Measurements from ENCODE around the gene CISD3. TPM values are rescaled to one million over a fixed set of nuclear protein-coding genes. Genes with fewer than 3 reads are reported as not detected.

CISD3 gene
- total RNA-seq, 1 donor from 2014 or later: 75.9 TPM

DNA sequence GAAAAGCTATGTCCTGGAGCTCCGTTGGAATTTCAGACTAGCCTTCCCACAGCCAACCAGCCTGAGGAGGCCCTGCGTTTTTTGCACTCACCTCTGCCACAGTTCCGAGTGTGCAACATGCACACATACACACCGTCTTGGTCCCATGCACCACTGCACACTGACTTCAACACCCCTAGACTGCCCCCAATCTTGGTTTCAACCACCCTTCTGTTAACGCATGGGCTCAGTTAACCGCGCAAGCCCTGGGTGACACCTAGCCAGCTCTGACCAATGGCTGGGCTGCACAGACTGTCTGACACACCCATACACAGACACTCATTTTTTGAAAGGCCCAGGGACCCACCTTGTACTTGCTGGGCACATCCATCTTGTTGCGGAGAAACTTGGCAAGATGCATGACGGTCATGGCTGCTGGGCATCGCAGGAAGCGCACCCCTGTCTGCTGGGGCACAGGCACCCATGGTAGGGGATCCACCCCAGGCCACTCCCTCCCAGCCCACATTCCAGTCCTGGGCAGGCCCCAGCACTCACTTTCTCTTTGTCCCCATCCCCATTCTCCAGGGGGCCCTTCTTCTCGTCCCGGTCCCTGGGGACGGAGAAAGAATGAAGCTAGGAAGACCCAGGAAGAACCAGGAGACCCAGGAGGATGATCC is 8.0 kb downstream of the CISD3 start:
- no peak for DNase-seq
- TF ChIP-seq, protein P1, sequence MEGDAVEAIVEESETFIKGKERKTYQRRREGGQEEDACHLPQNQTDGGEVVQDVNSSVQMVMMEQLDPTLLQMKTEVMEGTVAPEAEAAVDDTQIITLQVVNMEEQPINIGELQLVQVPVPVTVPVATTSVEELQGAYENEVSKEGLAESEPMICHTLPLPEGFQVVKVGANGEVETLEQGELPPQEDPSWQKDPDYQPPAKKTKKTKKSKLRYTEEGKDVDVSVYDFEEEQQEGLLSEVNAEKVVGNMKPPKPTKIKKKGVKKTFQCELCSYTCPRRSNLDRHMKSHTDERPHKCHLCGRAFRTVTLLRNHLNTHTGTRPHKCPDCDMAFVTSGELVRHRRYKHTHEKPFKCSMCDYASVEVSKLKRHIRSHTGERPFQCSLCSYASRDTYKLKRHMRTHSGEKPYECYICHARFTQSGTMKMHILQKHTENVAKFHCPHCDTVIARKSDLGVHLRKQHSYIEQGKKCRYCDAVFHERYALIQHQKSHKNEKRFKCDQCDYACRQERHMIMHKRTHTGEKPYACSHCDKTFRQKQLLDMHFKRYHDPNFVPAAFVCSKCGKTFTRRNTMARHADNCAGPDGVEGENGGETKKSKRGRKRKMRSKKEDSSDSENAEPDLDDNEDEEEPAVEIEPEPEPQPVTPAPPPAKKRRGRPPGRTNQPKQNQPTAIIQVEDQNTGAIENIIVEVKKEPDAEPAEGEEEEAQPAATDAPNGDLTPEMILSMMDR (IDR thresholded peaks at IDR 0.05; ENCODE audit: borderline replicate concordance): no peak
- Histone ChIP-seq H3K27me3 (ENCODE audit: low read depth) (no peaks in the 10 kb centered on the region), H3K4me3 (no peak overlapping the region), H3K4me1 (peaks cover 63% of the 10 kb centered on the region), H3K9me3 (replicated peaks) (no peaks in the 10 kb centered on the region), H3K36me3 (peaks cover 58% of the 10 kb centered on the region), H3K27ac (replicated peaks) (no peak overlapping the region)
- intact Hi-C loops (cut with micrococcal nuclease): loop anchor here (5.0 kb wide), 1 partner anchor 61 kb away; no protein-coding TSS in a partner anchor

- no peak for DNase-seq
- TF ChIP-seq, protein P1 (IDR thresholded peaks at IDR 0.05; ENCODE audit: borderline replicate concordance): no peak
- peaks cover 53% of the 10 kb centered on the region for H3K36me3 ChIP-seq
- no peak overlapping the region for H3K27ac ChIP-seq (replicated peaks)
- no peaks in the 10 kb centered on the region for H3K9me3 ChIP-seq (replicated peaks)
- H3K27me3 ChIP-seq (ENCODE audit: low read depth): no peaks in the 10 kb centered on the region
- no peak overlapping the region for H3K4me3 ChIP-seq
- intact Hi-C loops (cut with micrococcal nuclease): loop anchor here (5.0 kb wide), 1 partner anchor 61 kb away; no protein-coding TSS in a partner anchor
- H3K4me1 ChIP-seq: peaks cover 63% of the 10 kb centered on the region
Observed at GRCh38 chr17:38738686-38739085, 8.5 kb downstream of the CISD3 start.

DNA sequence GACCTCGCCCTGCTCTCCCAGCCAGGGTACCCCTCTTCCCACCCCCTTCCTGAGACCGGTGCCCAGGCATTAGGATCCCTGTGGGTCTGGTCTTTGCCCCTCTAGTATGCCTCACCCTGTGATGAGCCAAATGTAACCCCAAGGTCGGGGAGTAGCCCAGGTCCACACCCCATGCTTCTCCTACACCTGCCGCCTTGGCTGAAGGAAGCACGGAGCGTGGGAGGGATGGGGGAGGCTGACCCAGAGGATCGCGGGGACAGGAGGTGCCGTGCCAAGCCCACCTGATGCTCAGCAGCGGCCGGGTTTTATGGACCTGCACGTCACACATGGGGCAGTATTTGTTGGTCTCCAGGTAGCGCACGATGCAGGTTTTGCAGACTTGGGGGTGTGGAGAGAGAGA is 9.2 kb downstream of the CISD3 start:
- H3K4me3 ChIP-seq: no peak overlapping the region
- H3K36me3 ChIP-seq: peaks cover 48% of the 10 kb centered on the region
- peaks cover 63% of the 10 kb centered on the region for H3K4me1 ChIP-seq
- no peaks in the 10 kb centered on the region for H3K27me3 ChIP-seq (ENCODE audit: low read depth)
- no peaks in the 10 kb centered on the region for H3K9me3 ChIP-seq (replicated peaks)
- TF ChIP-seq, protein P1 (IDR thresholded peaks at IDR 0.05; ENCODE audit: borderline replicate concordance): no peak
- intact Hi-C loops (cut with micrococcal nuclease): loop anchor here (5.0 kb wide), 1 partner anchor 62 kb away; no protein-coding TSS in a partner anchor
- no peak for DNase-seq
- H3K27ac ChIP-seq (replicated peaks): no peak overlapping the region

GRCh38 chr17:38740044-38740443 is 9.9 kb downstream of the CISD3 start:
- Histone ChIP-seq H3K27ac (replicated peaks) (no peak overlapping the region), H3K27me3 (ENCODE audit: low read depth) (no peaks in the 10 kb centered on the region), H3K36me3 (peaks cover 45% of the 10 kb centered on the region), H3K9me3 (replicated peaks) (no peaks in the 10 kb centered on the region), H3K4me3 (no peak overlapping the region), H3K4me1 (peaks cover 63% of the 10 kb centered on the region)
- intact Hi-C loops (cut with micrococcal nuclease): no loop called here
- no peak for DNase-seq
- TF ChIP-seq, protein P1 (IDR thresholded peaks at IDR 0.05; ENCODE audit: borderline replicate concordance): no peak

DNA sequence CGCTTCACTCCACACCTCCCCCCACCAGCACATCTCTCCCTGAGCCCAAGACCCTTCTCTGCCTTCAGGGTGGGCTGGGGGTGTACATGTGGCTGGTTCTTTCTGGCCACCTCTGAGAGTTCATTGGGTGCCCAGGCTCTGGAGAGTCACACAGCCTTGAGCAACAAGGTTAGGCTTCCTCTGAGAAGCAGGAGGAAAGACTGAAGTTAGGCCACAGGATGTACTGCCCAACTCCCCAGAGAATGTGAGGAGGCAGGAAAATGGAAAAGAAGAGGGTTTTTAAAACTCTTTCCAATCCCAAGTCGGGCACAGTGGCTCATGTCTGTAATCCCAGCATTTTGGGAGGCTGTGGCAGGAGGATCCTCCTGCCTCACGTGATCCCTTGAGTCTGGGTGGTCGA is 10.7 kb downstream of the CISD3 start:
- Histone ChIP-seq H3K27me3 (ENCODE audit: low read depth) (no peaks in the 10 kb centered on the region), H3K4me3 (no peak overlapping the region), H3K36me3 (peaks cover 39% of the 10 kb centered on the region), H3K4me1 (peaks cover 63% of the 10 kb centered on the region), H3K27ac (replicated peaks) (peak overlapping the region; percentile 87), H3K9me3 (replicated peaks) (no peaks in the 10 kb centered on the region)
- TF ChIP-seq, protein P1 (IDR thresholded peaks at IDR 0.05; ENCODE audit: borderline replicate concordance): no peak
- DNase-seq: no peak
- intact Hi-C loops (cut with micrococcal nuclease): no loop called here
